ENCODE measurements around the gene TRPM3. TPM values are rescaled to one million over a fixed set of nuclear protein-coding genes. Genes with fewer than 3 reads are reported as not detected.

TRPM3 gene
- total and polyA plus RNA-seq, 10 donors: 0.02 to 6.7 (median 1.6) TPM

DNA sequence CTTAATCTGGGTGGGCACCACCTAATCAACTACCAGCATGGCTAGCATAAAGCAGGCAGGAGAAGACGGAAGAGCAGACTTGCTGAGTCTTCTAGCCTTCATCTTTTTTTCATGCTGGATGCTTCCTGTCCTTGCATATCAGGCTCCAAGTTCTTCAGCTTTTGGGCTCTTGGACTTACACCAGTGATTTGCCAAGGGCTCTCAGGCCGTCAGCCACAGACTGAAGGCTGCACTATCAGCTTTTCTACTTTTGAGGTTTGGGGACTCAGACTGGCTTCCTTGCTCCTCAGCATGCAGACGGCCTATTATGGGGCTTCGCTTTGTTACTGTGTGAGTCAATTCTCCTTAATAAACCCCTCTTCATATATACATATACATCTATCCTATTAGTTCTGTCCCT lies 180.2 kb downstream of the TRPM3 start:
- Histone ChIP-seq H3K4me3 (no peak overlapping the region), H3K27me3 (replicated peaks in 1 of 7) (no peaks in the 10 kb centered on the region), H3K4me1 (no peaks in the 10 kb centered on the region), H3K36me3 (no peaks in the 10 kb centered on the region), H3K27ac (no peak overlapping the region), H3K9me3 (no peaks in the 10 kb centered on the region)
- no peak for DNase-seq
- intact Hi-C loops (cut with DNase I; ENCODE audit: low total_unique reads): no loop called here
- WGBS, 5 donors: 63 to 75% (median 71%) methylated on average over 4 of the region's 4 CpGs
- TF ChIP-seq, protein P1, sequence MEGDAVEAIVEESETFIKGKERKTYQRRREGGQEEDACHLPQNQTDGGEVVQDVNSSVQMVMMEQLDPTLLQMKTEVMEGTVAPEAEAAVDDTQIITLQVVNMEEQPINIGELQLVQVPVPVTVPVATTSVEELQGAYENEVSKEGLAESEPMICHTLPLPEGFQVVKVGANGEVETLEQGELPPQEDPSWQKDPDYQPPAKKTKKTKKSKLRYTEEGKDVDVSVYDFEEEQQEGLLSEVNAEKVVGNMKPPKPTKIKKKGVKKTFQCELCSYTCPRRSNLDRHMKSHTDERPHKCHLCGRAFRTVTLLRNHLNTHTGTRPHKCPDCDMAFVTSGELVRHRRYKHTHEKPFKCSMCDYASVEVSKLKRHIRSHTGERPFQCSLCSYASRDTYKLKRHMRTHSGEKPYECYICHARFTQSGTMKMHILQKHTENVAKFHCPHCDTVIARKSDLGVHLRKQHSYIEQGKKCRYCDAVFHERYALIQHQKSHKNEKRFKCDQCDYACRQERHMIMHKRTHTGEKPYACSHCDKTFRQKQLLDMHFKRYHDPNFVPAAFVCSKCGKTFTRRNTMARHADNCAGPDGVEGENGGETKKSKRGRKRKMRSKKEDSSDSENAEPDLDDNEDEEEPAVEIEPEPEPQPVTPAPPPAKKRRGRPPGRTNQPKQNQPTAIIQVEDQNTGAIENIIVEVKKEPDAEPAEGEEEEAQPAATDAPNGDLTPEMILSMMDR (IDR thresholded peaks at IDR 0.05 in 8 of 11, conservative IDR thresholded peaks at IDR 0.05 in 3 of 11): no peak
- TF ChIP-seq POLR2AphosphoS5 (IDR thresholded peaks at IDR 0.05) (no peak), POLR2A (IDR thresholded peaks at IDR 0.05) (no peak)

DNA sequence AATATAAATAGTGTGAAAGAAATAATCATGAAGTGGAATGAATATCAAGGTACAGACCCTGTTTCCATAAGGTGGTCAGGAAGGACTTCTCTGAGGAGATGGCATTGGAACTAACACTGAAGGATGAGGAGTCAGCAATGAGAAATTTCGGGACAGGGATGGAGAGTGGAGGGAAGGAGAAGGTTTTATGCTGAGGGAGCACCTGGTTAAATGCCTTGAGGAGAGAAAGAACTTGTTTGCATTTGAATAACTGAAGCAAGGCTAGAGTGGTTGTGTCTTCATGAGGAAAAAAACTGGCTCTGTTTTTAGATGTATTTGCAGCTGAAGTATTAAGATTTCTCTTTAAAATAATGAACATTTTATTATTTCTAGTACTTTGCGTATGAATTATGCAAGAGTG lies 180.8 kb downstream of the TRPM3 start:
- intact Hi-C loops (cut with DNase I; ENCODE audit: low total_unique reads): no loop called here
- no peaks in the 10 kb centered on the region for H3K9me3 ChIP-seq
- H3K4me1 ChIP-seq: no peaks in the 10 kb centered on the region
- no peaks in the 10 kb centered on the region for H3K27me3 ChIP-seq (replicated peaks in 1 of 7)
- no peak overlapping the region for H3K27ac ChIP-seq
- DNase-seq: no peak
- H3K36me3 ChIP-seq: no peaks in the 10 kb centered on the region
- 47 to 70% (median 52%) methylated on average over 2 of the region's 2 CpGs for WGBS, 5 donors
- no peak for TF ChIP-seq POLR2A (IDR thresholded peaks at IDR 0.05)
- TF ChIP-seq, protein P1 (IDR thresholded peaks at IDR 0.05 in 8 of 11, conservative IDR thresholded peaks at IDR 0.05 in 3 of 11): no peak
- TF ChIP-seq POLR2AphosphoS5 (IDR thresholded peaks at IDR 0.05): no peak
- no peak overlapping the region for H3K4me3 ChIP-seq

DNA sequence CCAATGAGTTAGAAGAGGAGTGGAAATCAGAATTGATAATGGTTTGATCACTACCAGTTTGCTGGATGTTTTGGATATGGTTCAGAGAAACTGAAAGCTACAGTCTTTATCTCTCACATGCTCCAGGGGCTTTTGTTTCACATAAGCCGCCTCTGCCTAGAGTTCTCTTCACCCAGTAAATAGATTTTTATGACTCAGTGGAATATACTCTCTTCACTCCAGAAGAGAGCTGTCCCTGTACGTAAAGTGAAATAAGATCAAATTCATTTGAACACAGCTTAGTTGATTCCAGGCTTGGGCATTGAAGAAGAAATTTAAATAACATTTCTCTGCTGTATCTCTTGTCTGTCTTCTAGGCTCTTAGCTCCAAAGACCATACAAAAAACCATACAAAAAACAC lies 184.9 kb downstream of the TRPM3 start:
- Histone ChIP-seq H3K27ac (no peak overlapping the region), H3K27me3 (replicated peaks in 1 of 7) (no peaks in the 10 kb centered on the region), H3K4me3 (no peak overlapping the region), H3K9me3 (no peaks in the 10 kb centered on the region), H3K4me1 (no peaks in the 10 kb centered on the region), H3K36me3 (no peaks in the 10 kb centered on the region)
- DNase-seq: no peak
- WGBS, 5 donors: 77 to 88% (median 80%) methylated on average over 2 of the region's 2 CpGs
- intact Hi-C loops (cut with DNase I; ENCODE audit: low total_unique reads): no loop called here
- TF ChIP-seq, protein P1 (IDR thresholded peaks at IDR 0.05 in 8 of 11, conservative IDR thresholded peaks at IDR 0.05 in 3 of 11): no peak
- TF ChIP-seq POLR2AphosphoS5 (IDR thresholded peaks at IDR 0.05): no peak
- no peak for TF ChIP-seq POLR2A (IDR thresholded peaks at IDR 0.05)

DNA sequence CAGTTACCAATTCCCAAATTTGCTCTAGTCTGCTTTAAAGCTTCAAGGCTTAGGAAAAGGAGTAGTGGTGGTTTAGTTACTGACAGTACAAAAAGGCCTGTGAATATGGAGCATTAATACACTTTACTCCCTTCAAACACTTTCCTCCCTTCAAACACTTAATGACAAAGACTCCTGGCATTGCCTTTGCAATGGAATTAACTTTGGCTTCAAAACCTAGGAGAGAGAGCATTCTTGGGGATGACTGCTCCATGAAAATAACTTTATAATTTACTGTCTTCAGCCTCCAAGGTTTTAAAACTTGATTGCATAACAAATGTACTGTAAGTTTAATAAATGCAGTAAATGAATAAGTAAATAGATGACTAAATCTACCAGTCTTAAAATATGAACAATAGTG lies 185.6 kb downstream of the TRPM3 start:
- intact Hi-C loops (cut with DNase I; ENCODE audit: low total_unique reads): no loop called here
- no peak overlapping the region for H3K4me3 ChIP-seq
- DNase-seq: no peak
- no peak overlapping the region for H3K27ac ChIP-seq
- H3K27me3 ChIP-seq (replicated peaks in 1 of 7): no peaks in the 10 kb centered on the region
- TF ChIP-seq POLR2A (IDR thresholded peaks at IDR 0.05): no peak
- TF ChIP-seq, protein P1 (IDR thresholded peaks at IDR 0.05 in 8 of 11, conservative IDR thresholded peaks at IDR 0.05 in 3 of 11): no peak
- no peak for TF ChIP-seq POLR2AphosphoS5 (IDR thresholded peaks at IDR 0.05)
- no peaks in the 10 kb centered on the region for H3K4me1 ChIP-seq
- no peaks in the 10 kb centered on the region for H3K9me3 ChIP-seq
- H3K36me3 ChIP-seq: no peaks in the 10 kb centered on the region

Data from spleen (tissue), 11 donors.